Smooth muscle cell (in vitro differentiated cells): ENCODE results near the gene TLE4. TPM values are rescaled to one million over a fixed set of nuclear protein-coding genes. Genes with fewer than 3 reads are reported as not detected.
"Not testable (repeated sequence)": the region's sequence is repeated elsewhere in the genome, so short reads cannot be mapped to it uniquely, and the experiment has no call there.

ENCODE experiments used
- DNase-seq: peaks from one replicate; lab custom pipeline; 2025; ENCODE audit not compliant: unreplicated experiment; lab: John Stamatoyannopoulos, UW
- H2AFZ ChIP-seq: fragments of 200-600 bp; sonication (generic); 2 replicates; pipeline ENCODE4 v1.6.0; 2016; ENCODE audit warnings: antibody characterized with exemption, low read depth, mild to moderate bottlenecking
- H3F3A ChIP-seq: fragments of 200-600 bp; sonication (generic); 2 replicates; pipeline ENCODE4 v1.6.0; 2017; ENCODE audit warnings: antibody characterized with exemption, low read depth
- H3K27ac ChIP-seq: fragments of 200-600 bp; sonication (generic); 2 replicates; pipeline ENCODE4 v1.5.1; 2016; ENCODE audit warnings: low read depth, mild to moderate bottlenecking
- H3K27me3 ChIP-seq: fragments of 200-600 bp; sonication (generic); 2 replicates; pipeline ENCODE4 v1.6.1; 2016; ENCODE audit warnings: low read depth, mild to moderate bottlenecking
- H3K36me3 ChIP-seq: fragments of 200-600 bp; sonication (generic); 2 replicates; pipeline ENCODE4 v1.5.1; 2016; ENCODE audit warnings: low read depth
- H3K4me1 ChIP-seq: fragments of 200-600 bp; sonication (generic); 2 replicates; pipeline ENCODE4 v1.5.1; 2016; ENCODE audit warnings: low read depth
- H3K4me2 ChIP-seq: fragments of 200-600 bp; sonication (generic); 2 replicates; pipeline ENCODE4 v1.6.0; 2016; ENCODE audit warnings: mild to moderate bottlenecking
- H3K4me3 ChIP-seq: fragments of 200-600 bp; sonication (generic); 2 replicates; pipeline ENCODE4 v1.5.1; 2016; ENCODE audit warnings: mild to moderate bottlenecking
- H3K79me2 ChIP-seq: fragments of 200-600 bp; sonication (generic); 2 replicates; pipeline ENCODE4 v1.6.0; 2016; ENCODE audit warnings: low read depth, mild to moderate bottlenecking
- H3K9ac ChIP-seq: fragments of 200-600 bp; sonication (generic); 2 replicates; pipeline ENCODE4 v1.6.0; 2016; ENCODE audit warnings: low read depth
- H3K9me3 ChIP-seq: fragments of 200-600 bp; sonication (generic); replicated peaks from 2 replicates; pipeline ENCODE4 v1.5.1; 2016; ENCODE audit warnings: low read depth
- H4K20me1 ChIP-seq: fragments of 200-600 bp; sonication (generic); 2 replicates; pipeline ENCODE4 v1.6.0; 2016; ENCODE audit warnings: low read depth
- CTCF ChIP-seq: fragments of 200-600 bp; sonication (generic); IDR thresholded peaks from 2 replicates; pipeline ENCODE4 v1.5.1; 2017; ENCODE audit warnings: borderline replicate concordance, mild to moderate bottlenecking, antibody characterized with exemption; ENCODE audit not compliant: insufficient read depth, poor library complexity, severe bottlenecking
- WGBS: methylation state at CpG from one replicate; pipeline ENCODE4 v1.1.7; 2016; ENCODE audit warnings: low lambda C conversion rate; 5-methylcytosine and 5-hydroxymethylcytosine counted together
- polyA plus RNA-seq: library from polyadenylated mRNA; unstranded; fragments of >200 nt; fragmentation: Nextera tagmentation; extraction: Ambion mirVana; gene quantifications from 2 replicates; pipeline ENCODE4 v1.2.1, GENCODE V29; 2016
- total RNA-seq: library from RNA; depleted of rRNA; stranded (reverse); fragments of >200 nt; gene quantifications from 2 replicates; pipeline ENCODE4 v1.2.3, GENCODE V29; 2014

Gene TLE4
- total and polyA plus RNA-seq, 2 experiments from 2014 or later: 31.6 to 74.3 TPM

- Histone ChIP-seq H3K36me3 (peaks cover 9% of the 10 kb centered on the region), H3K9me3 (peaks cover 6% of the 10 kb centered on the region), H3K4me3 (no peak overlapping the region), H3F3A (peaks cover 2% of the 10 kb centered on the region), H2AFZ (no peak overlapping the region), H3K27me3 (no peaks in the 10 kb centered on the region), H3K9ac (no peak overlapping the region), H3K79me2 (peaks cover 70% of the 10 kb centered on the region), H3K4me2 (no peak overlapping the region), H4K20me1 (peaks cover 48% of the 10 kb centered on the region), H3K4me1 (peaks cover 14% of the 10 kb centered on the region), H3K27ac (no peak overlapping the region)
- no peak for DNase-seq
- no peak for TF ChIP-seq CTCF
These were observed 32.4 kb downstream of the TLE4 start for GRCh38 chr9:79604149-79604548.

GRCh38 chr9:79604921-79605562 lies 33.3 kb downstream of the TLE4 start:
- Histone ChIP-seq H4K20me1 (peaks cover 48% of the 10 kb centered on the region), H3K27ac (no peak overlapping the region), H2AFZ (no peak overlapping the region), H3K27me3 (no peaks in the 10 kb centered on the region), H3K36me3 (peaks cover 9% of the 10 kb centered on the region), H3K4me2 (no peak overlapping the region), H3K9me3 (peaks cover 6% of the 10 kb centered on the region), H3K79me2 (peaks cover 71% of the 10 kb centered on the region), H3K4me1 (peaks cover 23% of the 10 kb centered on the region), H3K4me3 (no peak overlapping the region), H3F3A (peaks cover 8% of the 10 kb centered on the region), H3K9ac (no peak overlapping the region)
- TF ChIP-seq CTCF: no peak
- no peak for DNase-seq
- 88% methylated on average over 5 of the region's 5 CpGs for WGBS

- peaks cover 13% of the 10 kb centered on the region for H3F3A ChIP-seq
- H2AFZ ChIP-seq, H3K27ac ChIP-seq, DNase-seq, H3K4me2 ChIP-seq, H3K9ac ChIP-seq, H3K9me3 ChIP-seq, H3K4me3 ChIP-seq, H3K36me3 ChIP-seq, H3K27me3 ChIP-seq: not testable (repeated sequence)
- peaks cover 38% of the 10 kb centered on the region for H3K4me1 ChIP-seq
- H4K20me1 ChIP-seq: peaks cover 54% of the 10 kb centered on the region
- H3K79me2 ChIP-seq: peaks cover 57% of the 10 kb centered on the region
- WGBS: 95% methylated on average over 1 of the region's 1 CpG
These were observed 34.8 kb downstream of the TLE4 start for GRCh38 chr9:79606529-79606928.

GRCh38 chr9:79609468-79610018 lies 37.8 kb downstream of the TLE4 start:
- H3K79me2 ChIP-seq: peaks cover 58% of the 10 kb centered on the region
- no peaks in the 10 kb centered on the region for H3K9me3 ChIP-seq
- peaks cover 75% of the 10 kb centered on the region for H4K20me1 ChIP-seq
- H3K9ac ChIP-seq: no peak overlapping the region
- H3K27ac ChIP-seq: peak overlapping the region; percentile 80
- no peaks in the 10 kb centered on the region for H3K27me3 ChIP-seq
- H2AFZ ChIP-seq: no peak overlapping the region
- TF ChIP-seq CTCF: no peak
- H3K4me2 ChIP-seq: no peak overlapping the region
- H3K4me3 ChIP-seq: no peak overlapping the region
- H3K4me1 ChIP-seq: peaks cover 64% of the 10 kb centered on the region
- no peak for DNase-seq
- H3F3A ChIP-seq: peaks cover 18% of the 10 kb centered on the region
- no peaks in the 10 kb centered on the region for H3K36me3 ChIP-seq
- 82% methylated on average over 1 of the region's 1 CpG for WGBS
